ENCODE data around the gene NMNAT2. TPM values are rescaled to one million over a fixed set of nuclear protein-coding genes. Genes with fewer than 3 reads are reported as not detected.

Gene NMNAT2
- total RNA-seq, 1 experiment from 2014 or later = not detected

DNA sequence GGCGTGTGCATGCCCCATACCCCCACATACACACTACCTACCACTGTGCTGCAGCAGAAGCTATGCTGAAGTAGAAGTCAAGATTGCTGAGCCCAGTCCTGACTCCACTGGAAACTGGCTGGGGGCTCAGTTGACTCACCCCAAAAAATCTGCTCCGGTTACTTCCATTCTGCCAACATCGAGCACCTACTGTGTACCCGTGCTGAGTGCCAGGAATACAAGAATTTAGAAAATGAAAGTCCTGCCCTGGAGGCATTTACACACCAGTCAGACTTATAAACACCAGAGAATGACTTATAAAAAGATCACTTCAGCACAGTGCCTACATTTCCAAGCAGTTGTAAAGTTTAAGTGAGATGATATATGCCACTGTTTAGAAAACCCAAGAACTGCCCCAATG is 99.1 kb downstream of the NMNAT2 start:
- no peak overlapping the region for H3K9ac ChIP-seq (ENCODE audit: low read length)
- no peak overlapping the region for H3K4me2 ChIP-seq (ENCODE audit: low read length)
- no peaks in the 10 kb centered on the region for H3K79me2 ChIP-seq (ENCODE audit: insufficient read depth, low read length)
- no peaks in the 10 kb centered on the region for H3K9me2 ChIP-seq (ENCODE audit: insufficient read depth)
- no peaks in the 10 kb centered on the region for H3K9me3 ChIP-seq (ENCODE audit: control insufficient read depth in 1 of 2, insufficient read depth in 1 of 2, low read depth in 1 of 2, low read length in 2 of 2)
- H3K27ac ChIP-seq (ENCODE audit: low read depth, low read length) = no peak overlapping the region
- no TSS peak for BruUV-seq (replicated peaks)
- intact Hi-C loops (cut with micrococcal nuclease) = no loop called here
- ChIA-PET RAD21 (ENCODE audit: low non-redundant PET in 1 of 2, low total read pairs in 2 of 2, uncharacterized antibody in 2 of 2, unreplicated experiment in 2 of 2) (no interaction called here), CTCF (no interaction called here), POLR2A (no interaction called here)
- no peaks in the 10 kb centered on the region for H3K27me3 ChIP-seq (ENCODE audit: insufficient read depth, low read length)
- ATAC-seq (no peak), DNase-seq (ENCODE audit: low read depth, low spot score) (no peak)
- no peaks in the 10 kb centered on the region for H3K4me1 ChIP-seq (ENCODE audit: control insufficient read depth in 1 of 2, insufficient read depth in 2 of 2, low read length in 2 of 2)
- no peak for TF ChIP-seq EZH2phosphoT487 (IDR thresholded peaks at IDR 0.05; ENCODE audit: borderline replicate concordance)
- no peak for TF ChIP-seq SP1 (IDR thresholded peaks at IDR 0.05; ENCODE audit: low read depth)
- TF ChIP-seq JUND (IDR thresholded peaks at IDR 0.05) = no peak
- TF ChIP-seq YY1 (IDR thresholded peaks at IDR 0.05; ENCODE audit: extremely low read depth, insufficient replicate concordance, low read depth, low read length) = no peak
- TF ChIP-seq POLR2A (IDR thresholded peaks at IDR 0.05; ENCODE audit: borderline replicate concordance, extremely low read depth, insufficient read depth, insufficient read length) = no peak
- TF ChIP-seq, protein P1, sequence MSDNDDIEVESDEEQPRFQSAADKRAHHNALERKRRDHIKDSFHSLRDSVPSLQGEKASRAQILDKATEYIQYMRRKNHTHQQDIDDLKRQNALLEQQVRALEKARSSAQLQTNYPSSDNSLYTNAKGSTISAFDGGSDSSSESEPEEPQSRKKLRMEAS (IDR thresholded peaks at IDR 0.05) = no peak
- TF ChIP-seq, protein P2, sequence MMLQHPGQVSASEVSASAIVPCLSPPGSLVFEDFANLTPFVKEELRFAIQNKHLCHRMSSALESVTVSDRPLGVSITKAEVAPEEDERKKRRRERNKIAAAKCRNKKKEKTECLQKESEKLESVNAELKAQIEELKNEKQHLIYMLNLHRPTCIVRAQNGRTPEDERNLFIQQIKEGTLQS (IDR thresholded peaks at IDR 0.05) = no peak
- no peak for TF ChIP-seq ELF1 (IDR thresholded peaks at IDR 0.05; ENCODE audit: borderline replicate concordance, low read depth)
- no peak for TF ChIP-seq CBX3 (IDR thresholded peaks at IDR 0.05; ENCODE audit: low read depth)
- TF ChIP-seq, protein P3, sequence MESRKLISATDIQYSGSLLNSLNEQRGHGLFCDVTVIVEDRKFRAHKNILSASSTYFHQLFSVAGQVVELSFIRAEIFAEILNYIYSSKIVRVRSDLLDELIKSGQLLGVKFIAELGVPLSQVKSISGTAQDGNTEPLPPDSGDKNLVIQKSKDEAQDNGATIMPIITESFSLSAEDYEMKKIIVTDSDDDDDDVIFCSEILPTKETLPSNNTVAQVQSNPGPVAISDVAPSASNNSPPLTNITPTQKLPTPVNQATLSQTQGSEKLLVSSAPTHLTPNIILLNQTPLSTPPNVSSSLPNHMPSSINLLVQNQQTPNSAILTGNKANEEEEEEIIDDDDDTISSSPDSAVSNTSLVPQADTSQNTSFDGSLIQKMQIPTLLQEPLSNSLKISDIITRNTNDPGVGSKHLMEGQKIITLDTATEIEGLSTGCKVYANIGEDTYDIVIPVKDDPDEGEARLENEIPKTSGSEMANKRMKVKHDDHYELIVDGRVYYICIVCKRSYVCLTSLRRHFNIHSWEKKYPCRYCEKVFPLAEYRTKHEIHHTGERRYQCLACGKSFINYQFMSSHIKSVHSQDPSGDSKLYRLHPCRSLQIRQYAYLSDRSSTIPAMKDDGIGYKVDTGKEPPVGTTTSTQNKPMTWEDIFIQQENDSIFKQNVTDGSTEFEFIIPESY (IDR thresholded peaks at IDR 0.05; ENCODE audit: extremely low read depth, insufficient replicate concordance, low read length) = no peak
- no peak for TF ChIP-seq RAD21 (IDR thresholded peaks at IDR 0.05; ENCODE audit: low read depth)
- no peak for TF ChIP-seq ZNF274 (IDR thresholded peaks at IDR 0.05; ENCODE audit: low read depth, low read length)
- TF ChIP-seq, protein P4, sequence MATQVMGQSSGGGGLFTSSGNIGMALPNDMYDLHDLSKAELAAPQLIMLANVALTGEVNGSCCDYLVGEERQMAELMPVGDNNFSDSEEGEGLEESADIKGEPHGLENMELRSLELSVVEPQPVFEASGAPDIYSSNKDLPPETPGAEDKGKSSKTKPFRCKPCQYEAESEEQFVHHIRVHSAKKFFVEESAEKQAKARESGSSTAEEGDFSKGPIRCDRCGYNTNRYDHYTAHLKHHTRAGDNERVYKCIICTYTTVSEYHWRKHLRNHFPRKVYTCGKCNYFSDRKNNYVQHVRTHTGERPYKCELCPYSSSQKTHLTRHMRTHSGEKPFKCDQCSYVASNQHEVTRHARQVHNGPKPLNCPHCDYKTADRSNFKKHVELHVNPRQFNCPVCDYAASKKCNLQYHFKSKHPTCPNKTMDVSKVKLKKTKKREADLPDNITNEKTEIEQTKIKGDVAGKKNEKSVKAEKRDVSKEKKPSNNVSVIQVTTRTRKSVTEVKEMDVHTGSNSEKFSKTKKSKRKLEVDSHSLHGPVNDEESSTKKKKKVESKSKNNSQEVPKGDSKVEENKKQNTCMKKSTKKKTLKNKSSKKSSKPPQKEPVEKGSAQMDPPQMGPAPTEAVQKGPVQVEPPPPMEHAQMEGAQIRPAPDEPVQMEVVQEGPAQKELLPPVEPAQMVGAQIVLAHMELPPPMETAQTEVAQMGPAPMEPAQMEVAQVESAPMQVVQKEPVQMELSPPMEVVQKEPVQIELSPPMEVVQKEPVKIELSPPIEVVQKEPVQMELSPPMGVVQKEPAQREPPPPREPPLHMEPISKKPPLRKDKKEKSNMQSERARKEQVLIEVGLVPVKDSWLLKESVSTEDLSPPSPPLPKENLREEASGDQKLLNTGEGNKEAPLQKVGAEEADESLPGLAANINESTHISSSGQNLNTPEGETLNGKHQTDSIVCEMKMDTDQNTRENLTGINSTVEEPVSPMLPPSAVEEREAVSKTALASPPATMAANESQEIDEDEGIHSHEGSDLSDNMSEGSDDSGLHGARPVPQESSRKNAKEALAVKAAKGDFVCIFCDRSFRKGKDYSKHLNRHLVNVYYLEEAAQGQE (IDR thresholded peaks at IDR 0.05; ENCODE audit: low read depth) = no peak
- no peak for TF ChIP-seq EGR1 (IDR thresholded peaks at IDR 0.05; ENCODE audit: low read depth)
- TF ChIP-seq FOSL1 (IDR thresholded peaks at IDR 0.05; ENCODE audit: low read depth) = no peak
- no peak for TF ChIP-seq SRF (IDR thresholded peaks at IDR 0.05; ENCODE audit: low read depth)
- H3K4me3 ChIP-seq (replicated peaks in 1 of 2; ENCODE audit: low read depth in 1 of 2, low read length in 2 of 2) = no peak overlapping the region
- H2AFZ ChIP-seq (ENCODE audit: low read depth, low read length, poor library complexity, severe bottlenecking) = no peak overlapping the region
- H3K36me3 ChIP-seq (ENCODE audit: control insufficient read depth in 1 of 2, insufficient read depth in 2 of 2, low read length in 2 of 2) = no peaks in the 10 kb centered on the region
- no peaks in the 10 kb centered on the region for H4K20me1 ChIP-seq (ENCODE audit: insufficient read depth)

Measured in HCT116 (cell line).